Small intestine (tissue), 7 donors: ENCODE measurements around the gene SEMA5B. TPM values are rescaled to one million over a fixed set of nuclear protein-coding genes. Genes with fewer than 3 reads are reported as not detected.

Experiments used
- DNase-seq, 2 donors: peaks; one replicate each; pipeline versions ENCODE4 v3.0.0 to v3.0.0-alpha.2; 2013
- FAIRE-seq: peaks from 2 replicates; lab custom pipeline; 2012; peaks lifted over from hg19 to GRCh38; lab: Jason Lieb, UNC
- H3K27ac ChIP-seq, 3 donors: one replicate each; pipeline ENCODE4 v1.5.1; 2013; ENCODE audit warnings: low read length in 2 of 3, mild to moderate bottlenecking in 2 of 3, control low read depth in 1 of 3, inconsistent platforms in 1 of 3, low read depth in 1 of 3, moderate library complexity in 1 of 3
- H3K27me3 ChIP-seq, 3 donors: one replicate each; pipeline ENCODE4 v1.6.1; 2013; ENCODE audit warnings: low read length in 3 of 3, inconsistent platforms in 1 of 3; ENCODE audit not compliant: control insufficient read depth in 3 of 3, insufficient read depth in 3 of 3
- H3K36me3 ChIP-seq, 3 donors: one replicate each; pipeline ENCODE4 v1.6.1; 2013; ENCODE audit warnings: low read length in 3 of 3, inconsistent platforms in 1 of 3, low read depth in 1 of 3, mild to moderate bottlenecking in 1 of 3, moderate library complexity in 1 of 3; ENCODE audit not compliant: control insufficient read depth in 3 of 3, insufficient read depth in 2 of 3
- H3K4me1 ChIP-seq, 3 donors: one replicate each; pipeline ENCODE4 v1.6.1; 2013; ENCODE audit warnings: low read length in 2 of 3, inconsistent platforms in 1 of 3, low read depth in 1 of 3, mild to moderate bottlenecking in 1 of 3, moderate library complexity in 1 of 3; ENCODE audit not compliant: control insufficient read depth in 3 of 3, insufficient read depth in 2 of 3
- H3K4me3 ChIP-seq, 3 donors: one replicate each; pipeline ENCODE4 v1.5.1; 2013; ENCODE audit warnings: low read length in 3 of 3, control low read depth in 1 of 3, inconsistent platforms in 1 of 3, low read depth in 1 of 3, mild to moderate bottlenecking in 1 of 3, moderate library complexity in 1 of 3
- H3K9me3 ChIP-seq, 2 donors: one replicate each; pipeline ENCODE4 v1.6.1; 2013; ENCODE audit warnings: low read depth in 1 of 2, low read length in 1 of 2; ENCODE audit not compliant: control insufficient read depth in 2 of 2, insufficient read depth in 1 of 2
- WGBS, 3 donors: extraction: QIAGEN DNeasy Blood & Tissue Kit; methylation state at CpG; one replicate each; pipeline ENCODE4 v1.1.7; 2013; 5-methylcytosine and 5-hydroxymethylcytosine counted together
- polyA plus RNA-seq, 4 donors: library from polyadenylated mRNA; stranded (reverse) in 3 of 4; unstranded in 1 of 4; fragments of 200-250 nt in 3 of 4; fragments of 120-200 nt in 1 of 4; gene quantifications; one replicate each; pipeline versions ENCODE4 v1.2.1 to v1.2.3, GENCODE V29; 2013
- donor health status: healthy with polysubstance abuse.
- donor health status: control.
- donor health status: control.
- donor health status: Bipolar disorder and iron deficiency.
- donor health status: healthy.

The SEMA5B gene
- polyA plus RNA-seq, 4 donors = 0.75 to 4.0 (median 1.9) TPM; not detected in 1

- no peak for FAIRE-seq
- peaks cover 0 to 16% (median 2%) of the 10 kb centered on the region in 3 donors for H3K4me1 ChIP-seq
- WGBS, 3 donors = 56 to 71% (median 66%) methylated on average over 5 of the region's 5 CpGs
Observed at GRCh38 chr3:123071146-123071545, 43.6 kb upstream of the SEMA5B start.

GRCh38 chr3:123070510-123070909 lies 42.9 kb upstream of the SEMA5B start:
- Histone ChIP-seq H3K36me3 (peaks cover 0 to 5% (median 0%) of the 10 kb centered on the region in 3 donors), H3K4me3 (no peak overlapping the region), H3K4me1 (peaks cover 0 to 16% (median 2%) of the 10 kb centered on the region in 3 donors), H3K9me3 (no peaks in the 10 kb centered on the region), H3K27me3 (no peaks in the 10 kb centered on the region), H3K27ac (no peak overlapping the region)
- no peak for FAIRE-seq
- DNase-seq = no peak
- WGBS, 3 donors = 70 to 81% (median 80%) methylated on average over 8 of the region's 8 CpGs

More at GRCh38 chr3:123071146-123071545, 43.6 kb upstream of the SEMA5B start:
- no peak for DNase-seq
- no peaks in the 10 kb centered on the region for H3K9me3 ChIP-seq
- no peak overlapping the region for H3K4me3 ChIP-seq
- peak overlapping the region in 1 of 3 donors; percentile 5 for H3K27ac ChIP-seq
- H3K36me3 ChIP-seq = peaks cover 0 to 5% (median 0%) of the 10 kb centered on the region in 3 donors
- H3K27me3 ChIP-seq = no peaks in the 10 kb centered on the region

GRCh38 chr3:123068601-123069381 lies 41.2 kb upstream of the SEMA5B start:
- FAIRE-seq = no peak
- Histone ChIP-seq H3K4me3 (peak overlapping the region in 2 of 3 donors; percentile 83 to 88), H3K4me1 (peaks cover 0 to 16% (median 2%) of the 10 kb centered on the region in 3 donors)

GRCh38 chr3:123067689-123068600 lies 40.4 kb upstream of the SEMA5B start:
- Histone ChIP-seq H3K27ac (peak overlapping the region; percentile 57 to 72 (median 61)), H3K9me3 (no peaks in the 10 kb centered on the region), H3K36me3 (peaks cover 0 to 4% (median 0%) of the 10 kb centered on the region in 3 donors), H3K27me3 (no peaks in the 10 kb centered on the region), H3K4me3 (peak overlapping the region; percentile 73 to 88 (median 83)), H3K4me1 (peaks cover 0 to 16% (median 2%) of the 10 kb centered on the region in 3 donors)
- FAIRE-seq = no peak
- WGBS, 3 donors = 15 to 16% (median 15%) methylated on average over 24 of the region's 24 CpGs
- DNase-seq = peak; percentile 47 to 52

More at GRCh38 chr3:123068601-123069381, 41.2 kb upstream of the SEMA5B start:
- Histone ChIP-seq H3K27me3 (no peaks in the 10 kb centered on the region), H3K36me3 (peaks cover 0 to 5% (median 0%) of the 10 kb centered on the region in 3 donors), H3K9me3 (no peaks in the 10 kb centered on the region), H3K27ac (peak overlapping the region in 1 of 3 donors; percentile 31)
- peak; percentile 36 to 40 for DNase-seq
- 55 to 73% (median 67%) methylated on average over 12 of the region's 12 CpGs for WGBS, 3 donors

GRCh38 chr3:123066896-123067688 lies 39.5 kb upstream of the SEMA5B start, which contains the start of gene PDIA5:
TSS of gene PDIA5 (plus strand) at chr3:123067025. CDS start at chr3:123067165, 140 bp downstream.
- 0 to 1% (median 0%) methylated on average over 59 to 72 of the region's 72 CpGs for WGBS, 3 donors
- DNase-seq (peak; percentile 89 to 93), FAIRE-seq (no peak)
- peaks cover 0 to 16% (median 2%) of the 10 kb centered on the region in 3 donors for H3K4me1 ChIP-seq
- no peaks in the 10 kb centered on the region for H3K9me3 ChIP-seq
- H3K27ac ChIP-seq = peak within 1 kb of the TSS; percentile 57 to 72 (median 61)
- peak within 1 kb of the TSS; percentile 73 to 88 (median 83) for H3K4me3 ChIP-seq
- H3K27me3 ChIP-seq = no peaks in the 10 kb centered on the region
- H3K36me3 ChIP-seq = peaks cover 0 to 3% (median 0%) of the 10 kb centered on the region in 3 donors

GRCh38 chr3:123066599-123066895 lies 39.0 kb upstream of the SEMA5B start:
- H3K4me3 ChIP-seq = peak overlapping the region in 2 of 3 donors; percentile 83 to 88
- no peaks in the 10 kb centered on the region for H3K27me3 ChIP-seq
- no peak overlapping the region for H3K27ac ChIP-seq
- peaks cover 0 to 16% (median 2%) of the 10 kb centered on the region in 3 donors for H3K4me1 ChIP-seq
- WGBS, 3 donors = 6 to 31% (median 27%) methylated on average over 6 of the region's 6 CpGs
- FAIRE-seq (no peak), DNase-seq (no peak)
- H3K9me3 ChIP-seq = no peaks in the 10 kb centered on the region
- H3K36me3 ChIP-seq = peaks cover 0 to 3% (median 0%) of the 10 kb centered on the region in 3 donors

GRCh38 chr3:123064914-123065313 lies 37.4 kb upstream of the SEMA5B start:
- Histone ChIP-seq H3K36me3 (no peaks in the 10 kb centered on the region), H3K4me3 (no peak overlapping the region), H3K27me3 (peaks cover 0 to 5% (median 0%) of the 10 kb centered on the region in 3 donors), H3K9me3 (no peaks in the 10 kb centered on the region), H3K27ac (no peak overlapping the region), H3K4me1 (peaks cover 0 to 16% (median 2%) of the 10 kb centered on the region in 3 donors)
- no peak for FAIRE-seq
- 0 to 50% (median 0%) methylated on average over 1 of the region's 1 CpG for WGBS, 3 donors
- no peak for DNase-seq
